HAP-1 (cell line): Measurements from ENCODE around the gene PRLHR.
A peak's percentile ranks its signal among the peaks of the same experiment; 100 is the strongest.
"Not testable (repeated sequence)": the region's sequence is repeated elsewhere in the genome, so short reads cannot be mapped to it uniquely, and the experiment has no call there.

Experiments
- DNase-seq, 2 experiments: peaks; one replicate each; pipeline ENCODE4 v3.0.0-alpha.2; 2016 to 2020; ENCODE audit warnings: low spot score in 2 of 2
- H3K27me3 ChIP-seq: fragments of 250-450 bp; sonication (Bioruptor Pico); 2 replicates; pipeline ENCODE4 v1.5.1; 2020; ENCODE audit warnings: low read depth, mild to moderate bottlenecking, moderate library complexity
- H3K36me3 ChIP-seq: fragments of 250-450 bp; sonication (Bioruptor Pico); replicated peaks from 2 replicates; pipeline ENCODE4 v1.5.1; 2020; ENCODE audit warnings: mild to moderate bottlenecking
- H3K4me1 ChIP-seq: fragments of 250-450 bp; sonication (Bioruptor Pico); 2 replicates; pipeline ENCODE4 v1.5.1; 2020; ENCODE audit warnings: mild to moderate bottlenecking
- H3K4me3 ChIP-seq: fragments of 250-450 bp; sonication (Bioruptor Pico); 2 replicates; pipeline ENCODE4 v1.5.1; 2020; ENCODE audit warnings: mild to moderate bottlenecking, moderate library complexity
- H3K9me3 ChIP-seq: fragments of 250-450 bp; sonication (Bioruptor Pico); 2 replicates; pipeline ENCODE4 v1.5.1; 2020; ENCODE audit warnings: mild to moderate bottlenecking, moderate library complexity
- in situ Hi-C: fragments of 300-500 bp; cut with MboI; formaldehyde crosslinking; loops from 3 replicates; pipeline ENCODE4 v1.14.3; 2020; ENCODE audit warnings: low sequenced_read_pairs, inconsistent platforms, mixed read lengths

The PRLHR gene

GRCh38 chr10:118595598-118596425 lies at the start of gene PRLHR:
TSS of gene PRLHR (minus strand) at chr10:118595648. CDS start at chr10:118595244, 404 bp downstream.
- Histone ChIP-seq H3K4me1 (peaks cover 3% of the 10 kb centered on the region), H3K36me3 (no peaks in the 10 kb centered on the region), H3K9me3 (no peaks in the 10 kb centered on the region), H3K4me3 (no peak within 1 kb of the TSS), H3K27me3 (no peaks in the 10 kb centered on the region; the same call in 1 of the 2 replicates)
- peak; percentile 46 to 79 for DNase-seq
- in situ Hi-C loops = no loop called here

- Histone ChIP-seq H3K9me3 (no peaks in the 10 kb centered on the region), H3K4me3 (no peak overlapping the region), H3K36me3 (no peaks in the 10 kb centered on the region), H3K27me3 (no peaks in the 10 kb centered on the region; the same call in 1 of the 2 replicates), H3K4me1 (no peaks in the 10 kb centered on the region)
- DNase-seq = no peak
- in situ Hi-C loops = no loop called here
Measured at GRCh38 chr10:118642228-118642627, 46.8 kb upstream of the PRLHR start.

- H3K9me3 ChIP-seq = no peaks in the 10 kb centered on the region
- DNase-seq = no peak
- no peaks in the 10 kb centered on the region for H3K4me1 ChIP-seq
- no peaks in the 10 kb centered on the region; the same call in 1 of the 2 replicates for H3K27me3 ChIP-seq
- no peak overlapping the region for H3K4me3 ChIP-seq
- in situ Hi-C loops = no loop called here
- H3K36me3 ChIP-seq = no peaks in the 10 kb centered on the region
Measured at GRCh38 chr10:118638680-118639079, 43.2 kb upstream of the PRLHR start.

GRCh38 chr10:118635674-118636402 lies 40.4 kb upstream of the PRLHR start:
- Histone ChIP-seq H3K36me3 (no peaks in the 10 kb centered on the region), H3K9me3 (no peaks in the 10 kb centered on the region), H3K4me1 (no peaks in the 10 kb centered on the region), H3K27me3 (no peaks in the 10 kb centered on the region; the same call in 1 of the 2 replicates), H3K4me3 (no peak overlapping the region)
- no peak for DNase-seq
- in situ Hi-C loops = no loop called here

- DNase-seq = no peak
- H3K4me1 ChIP-seq = no peaks in the 10 kb centered on the region
- no peaks in the 10 kb centered on the region for H3K27me3 ChIP-seq
- in situ Hi-C loops = no loop called here
- H3K9me3 ChIP-seq = no peaks in the 10 kb centered on the region
- no peak overlapping the region for H3K4me3 ChIP-seq
- no peaks in the 10 kb centered on the region for H3K36me3 ChIP-seq
Measured at GRCh38 chr10:118633786-118634185, 38.3 kb upstream of the PRLHR start.

DNA sequence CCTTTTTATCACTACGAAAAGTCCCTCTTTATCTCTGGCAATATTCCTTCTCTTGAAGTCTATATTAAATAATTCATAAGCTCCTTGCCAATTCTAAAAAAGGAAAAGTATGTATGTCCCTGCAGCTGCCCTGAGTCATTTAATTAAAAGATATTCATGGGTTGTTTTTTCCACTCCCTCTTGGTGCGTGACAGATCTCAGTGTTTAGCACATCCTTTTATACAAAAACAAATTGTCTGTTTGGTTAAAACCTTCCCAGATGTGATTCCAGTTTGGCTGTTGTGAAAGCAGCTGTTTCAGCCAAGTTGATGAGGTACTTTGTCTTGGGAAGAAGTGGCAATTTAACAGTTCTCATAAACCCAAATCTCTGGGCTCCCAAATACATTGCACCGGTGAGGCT lies 33.8 kb upstream of the PRLHR start:
- DNase-seq = no peak
- H3K27me3 ChIP-seq = peaks cover 3% of the 10 kb centered on the region; the same call in 1 of the 2 replicates

DNA sequence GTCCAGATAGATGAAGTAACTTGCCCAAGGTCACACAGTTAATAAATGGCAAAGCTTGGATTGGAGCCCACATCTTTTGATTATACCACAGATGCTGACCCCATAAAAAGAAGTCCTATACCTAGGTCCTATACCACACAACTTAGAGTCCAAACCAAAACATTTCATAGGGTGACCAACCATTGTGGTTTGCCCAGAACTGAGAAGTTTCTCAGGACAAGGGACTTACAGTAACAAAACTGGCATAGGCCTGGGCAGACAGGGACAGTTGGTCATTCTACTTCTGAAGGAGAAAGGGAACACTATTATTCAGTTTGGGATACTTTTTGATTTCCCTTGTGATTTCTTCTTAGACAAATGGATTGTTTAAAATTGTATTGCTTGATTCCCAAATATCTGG lies 32.9 kb upstream of the PRLHR start:
- Histone ChIP-seq H3K36me3 (no peaks in the 10 kb centered on the region), H3K9me3 (no peaks in the 10 kb centered on the region), H3K4me1 (no peaks in the 10 kb centered on the region), H3K4me3 (no peak overlapping the region), H3K27me3 (peaks cover 3% of the 10 kb centered on the region; the same call in 1 of the 2 replicates)
- in situ Hi-C loops = no loop called here
- no peak for DNase-seq

More for the DNA sequence above, 33.8 kb upstream of the PRLHR start:
- H3K36me3 ChIP-seq = no peaks in the 10 kb centered on the region
- no peaks in the 10 kb centered on the region for H3K9me3 ChIP-seq
- in situ Hi-C loops = no loop called here
- no peaks in the 10 kb centered on the region for H3K4me1 ChIP-seq
- no peak overlapping the region for H3K4me3 ChIP-seq

DNA sequence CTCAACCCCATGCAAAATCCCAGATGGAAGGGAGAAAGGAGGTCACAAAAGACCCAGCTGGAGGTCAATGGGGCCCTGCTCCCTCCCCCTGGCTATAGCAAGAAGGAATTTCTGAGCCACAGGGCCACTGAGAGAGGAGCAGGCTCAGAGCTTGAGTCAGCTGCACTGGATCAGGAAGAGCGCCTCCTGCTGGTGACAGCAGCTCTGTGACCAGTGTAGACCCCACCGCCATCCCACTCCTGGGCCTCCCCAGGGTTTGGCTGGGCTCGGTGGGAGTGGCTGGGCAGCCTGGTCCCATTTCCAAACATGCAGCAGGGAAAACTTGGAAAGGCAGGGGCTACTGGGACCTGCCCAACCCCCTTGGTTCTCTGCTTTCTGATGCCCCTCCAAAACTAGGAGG lies 31.5 kb upstream of the PRLHR start:
- Histone ChIP-seq H3K27me3 (peaks cover 3% of the 10 kb centered on the region; the same call in 1 of the 2 replicates), H3K9me3 (no peaks in the 10 kb centered on the region), H3K36me3 (no peaks in the 10 kb centered on the region), H3K4me1 (no peaks in the 10 kb centered on the region), H3K4me3 (no peak overlapping the region)
- in situ Hi-C loops = no loop called here
- peak in 1 of 2 experiments; percentile 12 for DNase-seq

DNA sequence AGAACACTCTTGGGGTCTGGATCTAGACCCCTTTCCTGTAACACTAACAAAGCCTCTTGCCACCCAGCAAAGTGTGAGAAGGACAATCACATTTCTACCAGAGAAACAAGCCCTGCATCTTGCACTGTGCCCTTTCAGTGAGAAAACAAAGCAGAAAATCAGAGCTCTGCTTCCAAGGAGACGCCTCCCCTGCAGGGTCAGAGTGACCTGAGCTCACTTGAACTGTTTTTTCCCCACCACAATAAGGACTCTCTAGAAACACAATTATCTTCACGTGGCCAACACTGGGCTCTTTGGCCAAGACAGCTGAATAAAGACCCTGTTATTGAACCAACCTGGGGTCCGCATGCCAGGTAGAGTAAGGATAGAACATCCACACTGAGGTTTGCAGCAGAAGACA lies 30.1 kb upstream of the PRLHR start:
- Histone ChIP-seq H3K4me3 (no peak overlapping the region), H3K4me1 (no peaks in the 10 kb centered on the region), H3K36me3 (no peaks in the 10 kb centered on the region), H3K27me3 (peaks cover 6% of the 10 kb centered on the region; the same call in 1 of the 2 replicates), H3K9me3 (no peaks in the 10 kb centered on the region)
- DNase-seq = no peak
- in situ Hi-C loops = no loop called here

- no peak overlapping the region for H3K4me3 ChIP-seq
- no peaks in the 10 kb centered on the region for H3K4me1 ChIP-seq
- no peaks in the 10 kb centered on the region for H3K36me3 ChIP-seq
- peaks cover 6% of the 10 kb centered on the region; the same call in 1 of the 2 replicates for H3K27me3 ChIP-seq
- no peaks in the 10 kb centered on the region for H3K9me3 ChIP-seq
- no peak for DNase-seq
- in situ Hi-C loops = no loop called here
Measured at GRCh38 chr10:118624747-118625146, 29.3 kb upstream of the PRLHR start.

- in situ Hi-C loops = no loop called here
- H3K9me3 ChIP-seq = no peaks in the 10 kb centered on the region
- no peaks in the 10 kb centered on the region for H3K36me3 ChIP-seq
- H3K4me1 ChIP-seq = no peaks in the 10 kb centered on the region
- H3K27me3 ChIP-seq = peaks cover 6% of the 10 kb centered on the region; the same call in 1 of the 2 replicates
- H3K4me3 ChIP-seq = no peak overlapping the region
- no peak for DNase-seq
Measured at GRCh38 chr10:118621304-118621942, 26.0 kb upstream of the PRLHR start.

DNA sequence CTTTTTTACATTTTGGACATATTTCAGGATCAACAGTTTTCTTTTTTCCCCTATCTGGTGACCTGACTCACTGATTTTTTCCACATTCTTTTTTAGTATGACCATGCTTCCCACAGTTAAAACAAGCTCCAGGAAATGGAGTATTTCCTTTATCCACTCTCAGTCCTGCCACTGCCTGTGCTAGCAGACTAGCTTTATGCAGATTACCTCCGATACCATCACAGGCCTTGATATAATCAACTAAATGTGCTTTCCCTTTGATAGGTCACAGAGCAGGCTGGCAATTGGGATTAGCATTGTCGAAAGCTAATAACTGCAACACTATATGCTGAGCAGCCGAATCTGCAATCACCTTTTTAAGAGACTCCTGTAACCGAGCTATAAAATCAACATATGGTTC lies 18.4 kb upstream of the PRLHR start:
- DNase-seq, in situ Hi-C loops, H3K9me3 ChIP-seq, H3K4me3 ChIP-seq, H3K4me1 ChIP-seq, H3K27me3 ChIP-seq, H3K36me3 ChIP-seq: not testable (repeated sequence)

DNA sequence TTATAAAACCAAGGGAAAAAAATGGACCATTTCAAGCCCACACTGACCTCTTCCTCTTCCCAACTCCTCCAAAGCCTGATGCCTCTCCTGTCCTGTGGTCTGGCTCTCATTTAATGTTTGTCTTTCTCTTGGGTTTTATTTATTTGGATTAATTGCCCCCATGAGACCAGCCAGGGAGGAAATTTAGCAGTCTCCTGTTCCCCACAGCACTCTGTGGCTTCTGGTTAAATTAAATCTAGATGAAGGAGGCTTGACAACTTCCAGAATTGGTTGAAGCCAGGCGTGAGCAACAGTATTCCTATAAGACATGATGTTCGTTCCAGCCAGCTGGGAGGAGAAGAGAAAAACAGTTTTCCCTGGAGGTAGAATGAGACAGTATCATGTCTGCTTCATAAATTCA lies 15.1 kb upstream of the PRLHR start:
- no peaks in the 10 kb centered on the region for H3K4me1 ChIP-seq
- no peaks in the 10 kb centered on the region for H3K36me3 ChIP-seq
- DNase-seq = no peak
- H3K9me3 ChIP-seq = no peaks in the 10 kb centered on the region
- 0 out of 2 replicates have a peak, but pooled peaks cover 7% of the 10 kb centered on the region for H3K27me3 ChIP-seq
- no peak overlapping the region for H3K4me3 ChIP-seq
- in situ Hi-C loops = no loop called here
